Amniotic epithelial cell (primary cell): Measurements from ENCODE around the gene CHRD.

Source experiments
- DNase-seq: peaks from one replicate; pipeline ENCODE4 v3.0.0-alpha.2; 2010; ENCODE audit warnings: low read depth

Gene CHRD

GRCh38 chr3:184346480-184347190 is 33.2 kb upstream of the CHRD start:
- DNase-seq = no peak

- peak; percentile 63 for DNase-seq
These were observed 32.4 kb upstream of the CHRD start for GRCh38 chr3:184347321-184348056.

- no peak for DNase-seq
These were observed 31.8 kb upstream of the CHRD start for GRCh38 chr3:184348057-184348382.

- no peak for DNase-seq
These were observed 30.0 kb upstream of the CHRD start for GRCh38 chr3:184349563-184350470.

GRCh38 chr3:184350618-184351017 is 29.2 kb upstream of the CHRD start:
- DNase-seq = peak; percentile 81

GRCh38 chr3:184351511-184352148 is 28.2 kb upstream of the CHRD start:
- DNase-seq = no peak

GRCh38 chr3:184352149-184352785 is 27.6 kb upstream of the CHRD start:
- DNase-seq = no peak

- DNase-seq = no peak
These were observed 26.8 kb upstream of the CHRD start for GRCh38 chr3:184352897-184353545.

GRCh38 chr3:184353546-184353941 is 26.3 kb upstream of the CHRD start:
- no peak for DNase-seq

GRCh38 chr3:184354121-184354728 is 25.6 kb upstream of the CHRD start:
- no peak for DNase-seq

GRCh38 chr3:184354754-184355153 is 25.1 kb upstream of the CHRD start:
- DNase-seq = no peak

GRCh38 chr3:184355261-184356040 is 24.4 kb upstream of the CHRD start:
- peak; percentile 31 for DNase-seq

GRCh38 chr3:184357248-184358123 is 22.4 kb upstream of the CHRD start:
- no peak for DNase-seq

- no peak for DNase-seq
These were observed 21.6 kb upstream of the CHRD start for GRCh38 chr3:184358124-184358767.

GRCh38 chr3:184358921-184359350 is 20.9 kb upstream of the CHRD start:
- DNase-seq = no peak

- DNase-seq = no peak
These were observed 20.2 kb upstream of the CHRD start for GRCh38 chr3:184359610-184360009.

- no peak for DNase-seq
These were observed 19.6 kb upstream of the CHRD start for GRCh38 chr3:184360070-184360928.
